ENCODE results near the gene SIPA1L3. TPM values are rescaled to one million over a fixed set of nuclear protein-coding genes. Genes with fewer than 3 reads are reported as not detected.

Gene SIPA1L3
- total and polyA plus RNA-seq, 9 of the 15 experiments (the other 6 are each of a cell fraction or from before 2014, with no cell fraction given), result 0.01 to 6.1 (median 2.5) TPM

GRCh38 chr19:37899453-37899852, 7.6 kb upstream of the SIPA1L3 start (continued):
- TF ChIP-seq ZFP36 (IDR thresholded peaks at IDR 0.05; ENCODE audit: low read depth, low read length, partially characterized antibody) (no peak), SLC30A9 (CRISPR knock-in tag; IDR thresholded peaks at IDR 0.05) (no peak), ZNF347 (CRISPR knock-in tag; IDR thresholded peaks at IDR 0.05; ENCODE audit: low read depth) (no peak), ARID4B (CRISPR knock-in tag; IDR thresholded peaks at IDR 0.05) (no peak)

- no peak overlapping the region for H2AFZ ChIP-seq (ENCODE audit: low read depth, low read length)
- no peak overlapping the region for H3K4me3 ChIP-seq
- CTCF ChIA-PET (ENCODE audit: low intra/inter-chr PET ratio), result no interaction called here
- intact Hi-C loops (cut with micrococcal nuclease) (loop anchor here (5.0 to 10.0 kb wide), 2 partner anchors 172 to 785 kb away; no protein-coding TSS in a partner anchor), in situ Hi-C loops (cut with MboI) (loop anchor here (5.0 to 25.0 kb wide), 2 partner anchors 327 to 437 kb away; partner anchors contain the start of gene CATSPERG)
- no peaks in the 10 kb centered on the region for H4K20me1 ChIP-seq (replicated peaks; ENCODE audit: control insufficient read depth, insufficient read depth, low read length)
- no peak overlapping the region for H3K4me2 ChIP-seq (ENCODE audit: insufficient read depth, low read length)
- H3K4me1 ChIP-seq (replicated peaks in 1 of 2; ENCODE audit: control insufficient read depth in 2 of 2, insufficient read depth in 2 of 2, low read length in 2 of 2), result no peaks in the 10 kb centered on the region
- no peaks in the 10 kb centered on the region for H3K9me3 ChIP-seq (replicated peaks; ENCODE audit: control insufficient read depth, insufficient read depth, low read depth, low read length)
- ATAC-seq (no peak), DNase-seq (ENCODE audit: extremely low read depth in 1 of 4, low spot score in 3 of 4) (no peak), FAIRE-seq (no peak)
- no peaks in the 10 kb centered on the region for H3K79me2 ChIP-seq (ENCODE audit: control insufficient read depth, insufficient read depth, low read length)
- peaks cover 7 to 12% of the 10 kb centered on the region in 2 experiments; a peak in 4 of 5 replicates for H3K27me3 ChIP-seq (ENCODE audit: control insufficient read depth in 2 of 2, insufficient read depth in 2 of 2, low read length in 2 of 2)
- no peaks in the 10 kb centered on the region for H3K9me1 ChIP-seq (ENCODE audit: control insufficient read depth, insufficient read depth, low read length)
- 0% methylated on average over 2 of the region's 2 CpGs for WGBS (ENCODE audit: insufficient coverage, low coverage, missing lambda C conversion rate)
- POLR2A ChIA-PET, result no interaction called here
- H3K9ac ChIP-seq (ENCODE audit: insufficient read depth in 1 of 2, low read depth in 2 of 2, low read length in 2 of 2), result no peak overlapping the region
- H3K36me3 ChIP-seq (ENCODE audit: control insufficient read depth, insufficient read depth, low read length), result no peaks in the 10 kb centered on the region
- BruUV-seq (replicated peaks), result no TSS peak
- H3K27ac ChIP-seq (ENCODE audit: extremely low read depth, low read depth, low read length), result no peak overlapping the region
- TF ChIP-seq ID3 (CRISPR knock-in tag; IDR thresholded peaks at IDR 0.05) (no peak), ID3 (tag; IDR thresholded peaks at IDR 0.05) (no peak), MXI1 (IDR thresholded peaks at IDR 0.05; ENCODE audit: low read depth, low read length) (no peak), ZNF124 (CRISPR knock-in tag; IDR thresholded peaks at IDR 0.05) (no peak), ILK (tag; IDR thresholded peaks at IDR 0.05; ENCODE audit: borderline replicate concordance, low read depth) (no peak), THRB (CRISPR knock-in tag; conservative IDR thresholded peaks at IDR 0.05) (no peak), MED1 (CRISPR knock-in tag; IDR thresholded peaks at IDR 0.05; ENCODE audit: borderline replicate concordance) (no peak), ZNF717 (CRISPR knock-in tag; IDR thresholded peaks at IDR 0.05) (no peak), NFYB (IDR thresholded peaks at IDR 0.05; ENCODE audit: extremely low read depth, insufficient read length) (no peak)
These were observed 7.0 kb upstream of the SIPA1L3 start for GRCh38 chr19:37899966-37900365.

Data from K562 (cell line).